ENCODE data around the gene CD44.

DNA sequence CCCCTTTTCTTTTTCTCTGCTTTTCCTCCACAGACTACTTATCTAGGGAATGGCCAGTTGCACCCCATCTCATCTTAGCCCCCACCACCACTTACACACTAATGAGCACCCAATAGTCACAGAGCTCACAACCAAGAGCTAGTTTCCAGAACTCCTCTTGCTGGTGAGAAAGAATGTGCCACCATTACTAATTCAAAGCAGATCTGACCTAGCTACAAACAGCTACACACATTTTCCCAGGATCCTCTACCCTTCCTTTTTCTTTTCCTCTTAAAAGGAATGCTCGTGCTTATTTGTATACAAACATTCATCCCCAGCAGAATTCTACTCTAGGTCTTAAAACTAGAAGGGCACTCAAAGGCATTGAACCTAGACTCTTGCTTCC, 136.8 kb downstream of the CD44 start:
- TF ChIP-seq CTCF (conservative IDR thresholded peaks at IDR 0.05 in 1 of 2, IDR thresholded peaks at IDR 0.05 in 1 of 2; ENCODE audit: low read depth in 1 of 2, low read length in 2 of 2) (no peak), EZH2 (IDR thresholded peaks at IDR 0.05; ENCODE audit: low read length, missing control alignments) (no peak)
